Smooth muscle cell of the coronary artery (primary cell): ENCODE data around the gene LIPE. TPM values are rescaled to one million over a fixed set of nuclear protein-coding genes. Genes with fewer than 3 reads are reported as not detected.

ENCODE experiments used
- total RNA-seq: library from RNA; depleted of rRNA; stranded (reverse); fragments of >200 nt; gene quantifications from 2 replicates; pipeline ENCODE4 v1.2.3, GENCODE V29; 2014; ENCODE audit warnings: low replicate concordance

Gene LIPE
- 0.90 and 1.5 TPM in 2 replicates for total RNA-seq

GRCh38 chr19:42427313-42427712, at the start of gene LIPE:
Gene LIPE (minus strand): TSS chr19:42427388. CDS start chr19:42427149, 239 bp downstream.

GRCh38 chr19:42442833-42443232, 15.6 kb upstream of the LIPE start, which contains the start of gene CXCL17:
Gene CXCL17 (minus strand): TSS chr19:42442946. CDS start chr19:42442832, 114 bp downstream.

GRCh38 chr19:42389899-42390298, 37.3 kb downstream of the LIPE start, which contains the start of gene CNFN:
Gene CNFN (minus strand): TSS chr19:42390297. CDS start chr19:42389037, 1,260 bp downstream.

Other genes with a start within 250 kb of the LIPE start
- 10.8 and 16.6 TPM in 2 replicates for gene DEDD2, start 209.7 kb downstream of the LIPE start, total RNA-seq
- gene ZNF526, start 207.1 kb downstream of the LIPE start, total RNA-seq: 10.1 and 12.5 TPM in 2 replicates
- gene GSK3A, start 184.8 kb downstream of the LIPE start, total RNA-seq: 4.9 and 7.9 TPM in 2 replicates
- gene ERF, start 172.3 kb downstream of the LIPE start, total RNA-seq: 10.6 and 20.4 TPM in 2 replicates
- gene CIC, start 158.1 kb downstream of the LIPE start, total RNA-seq: 9.4 and 11.2 TPM in 2 replicates
- 0.15 TPM in 1 of 2 replicates, not detected in the other for gene PRR19, start 125.3 kb downstream of the LIPE start, total RNA-seq
- 8.4 and 30.9 TPM in 2 replicates for gene PAFAH1B3, start 124.8 kb downstream of the LIPE start, total RNA-seq
- 0.12 TPM in 1 of 2 replicates, not detected in the other for gene TMEM145, start 114.1 kb downstream of the LIPE start, total RNA-seq
- gene MEGF8, start 101.8 kb downstream of the LIPE start, total RNA-seq: 17.9 and 18.6 TPM in 2 replicates
- gene CNFN, start 37.1 kb downstream of the LIPE start, total RNA-seq: not detected in 2 replicates
- gene CXCL17, start 15.6 kb upstream of the LIPE start, total RNA-seq: not detected in 2 replicates
- gene CEACAM1, start 101.1 kb upstream of the LIPE start, total RNA-seq: not detected in 2 replicates
- gene CEACAM8, start 167.5 kb upstream of the LIPE start, total RNA-seq: not detected in 2 replicates